HG02798 (cell line): ENCODE data around the gene C9orf72.
"Not testable (repeated sequence)": the region's sequence is repeated elsewhere in the genome, so short reads cannot be mapped to it uniquely, and the experiment has no call there.

ENCODE experiments used
- ATAC-seq: cut with Tn5 transposase; IDR thresholded peaks from one replicate; pipeline ENCODE4 v1.9.1; 2021; ENCODE audit warnings: mild to moderate bottlenecking; ENCODE audit not compliant: unreplicated experiment, poor library complexity

The C9orf72 gene

DNA sequence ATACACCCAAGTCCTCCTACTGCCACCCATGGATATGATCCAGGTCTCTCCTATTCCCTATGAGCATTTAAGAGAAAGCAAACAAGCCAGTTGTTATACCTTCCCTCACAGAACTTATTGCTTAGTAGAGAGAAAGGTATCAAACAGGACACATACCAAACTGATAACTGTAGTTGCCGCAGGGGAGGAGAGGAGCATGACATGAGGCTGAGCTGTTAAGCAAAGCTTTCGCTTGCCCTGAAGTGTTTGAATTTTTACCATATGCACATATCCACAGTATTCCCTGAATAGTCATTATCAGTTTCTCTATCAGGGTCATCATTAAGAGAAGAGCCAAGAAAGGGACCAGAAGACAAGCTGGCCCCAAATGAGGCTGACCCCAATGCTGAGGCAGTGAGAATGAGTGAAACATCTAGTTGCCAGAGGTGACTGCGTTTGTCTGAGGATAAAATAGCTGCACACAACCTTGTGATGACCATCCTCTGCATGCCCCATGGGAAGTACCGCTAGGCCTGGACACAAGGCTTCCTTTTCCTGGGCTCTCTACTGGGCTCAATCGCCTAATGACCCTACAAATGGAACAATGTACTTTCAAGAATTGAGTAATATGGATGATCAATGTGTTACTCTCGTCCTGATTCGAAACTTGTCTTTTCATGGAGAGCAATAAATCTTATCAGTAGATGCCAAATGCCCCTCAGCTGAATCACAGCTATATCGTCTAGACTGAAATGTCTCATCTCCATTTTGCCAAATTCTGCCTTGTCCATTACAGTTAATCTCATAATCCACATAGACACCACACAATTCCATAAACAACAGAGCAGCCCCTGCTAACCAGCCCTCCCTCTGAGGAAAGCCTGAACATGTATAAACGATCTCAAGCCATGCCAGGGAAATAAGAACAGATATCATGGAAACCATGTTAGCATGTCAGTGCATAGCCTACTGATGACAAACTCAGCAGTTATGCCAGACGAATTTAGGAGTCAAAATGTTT is 53.5 kb downstream of the C9orf72 start:
- no peak for ATAC-seq

DNA sequence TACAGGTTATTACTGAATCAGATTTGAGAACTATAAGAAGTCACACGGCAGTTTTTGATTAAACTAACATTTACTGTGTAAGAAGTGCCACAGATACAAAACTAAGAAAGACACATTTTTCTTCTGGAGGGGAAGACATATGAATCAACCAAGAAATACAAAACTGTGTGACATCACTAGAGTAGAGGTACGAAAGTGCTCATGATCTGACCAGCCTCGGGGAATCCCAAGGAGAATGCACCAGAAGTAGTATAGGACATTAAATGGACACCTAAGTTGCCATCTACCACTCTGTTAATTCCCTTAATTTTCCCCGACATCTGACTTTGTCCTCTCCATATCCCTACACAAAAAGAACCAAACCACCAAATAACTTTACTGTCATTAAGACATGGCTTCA is 54.5 kb downstream of the C9orf72 start:
- ATAC-seq = no peak

GRCh38 chr9:27518006-27518405 is 55.3 kb downstream of the C9orf72 start:
- no peak for ATAC-seq

DNA sequence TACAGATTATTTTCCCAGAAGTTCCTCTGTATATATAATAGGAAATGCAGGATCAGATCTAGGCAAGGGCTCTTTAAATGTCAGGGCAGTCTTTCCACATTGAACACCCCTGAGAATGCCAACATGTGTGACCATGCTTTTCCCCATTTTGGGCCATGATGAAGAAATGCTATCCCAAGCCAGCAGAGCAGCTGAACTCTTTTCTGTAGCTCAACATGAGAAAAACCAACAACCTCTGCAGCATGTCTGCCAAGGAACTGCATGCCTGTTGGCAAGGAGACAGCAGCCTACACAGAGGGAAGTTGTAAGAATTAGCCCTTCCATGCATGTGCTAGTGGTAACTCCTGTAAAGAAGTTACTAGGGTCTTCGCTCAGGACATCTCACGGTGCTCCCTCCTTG is 58.7 kb downstream of the C9orf72 start:
- no peak for ATAC-seq

GRCh38 chr9:27511771-27512170 is 61.5 kb downstream of the C9orf72 start:
- ATAC-seq = no peak

GRCh38 chr9:27510780-27511179 is 62.5 kb downstream of the C9orf72 start:
- ATAC-seq = no peak

DNA sequence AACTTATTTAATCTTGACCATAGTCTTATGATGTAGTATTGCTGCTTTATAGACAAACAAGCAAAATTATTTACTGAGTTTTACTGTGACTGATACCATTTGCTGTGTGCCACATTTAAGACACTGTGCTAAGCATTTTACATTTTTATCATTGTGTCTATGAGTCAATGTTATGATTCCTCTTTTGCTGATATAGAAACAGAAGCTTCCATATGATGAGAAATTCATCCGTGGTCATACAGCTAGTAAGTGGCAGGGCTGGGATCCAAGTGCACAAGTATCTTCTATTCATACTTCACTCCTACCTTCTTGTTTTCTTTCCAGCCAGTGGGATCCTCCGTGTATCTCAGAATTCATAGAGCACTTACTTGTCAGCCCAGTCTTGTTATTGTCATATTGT is 66.3 kb downstream of the C9orf72 start:
- ATAC-seq = no peak

GRCh38 chr9:27505744-27506161 is 67.5 kb downstream of the C9orf72 start:
- ATAC-seq = no peak

- peak; percentile 43 for ATAC-seq
Observed at GRCh38 chr9:27504259-27504658, 69.0 kb downstream of the C9orf72 start.

- ATAC-seq = no peak
Observed at GRCh38 chr9:27503623-27504022, 69.7 kb downstream of the C9orf72 start.

DNA sequence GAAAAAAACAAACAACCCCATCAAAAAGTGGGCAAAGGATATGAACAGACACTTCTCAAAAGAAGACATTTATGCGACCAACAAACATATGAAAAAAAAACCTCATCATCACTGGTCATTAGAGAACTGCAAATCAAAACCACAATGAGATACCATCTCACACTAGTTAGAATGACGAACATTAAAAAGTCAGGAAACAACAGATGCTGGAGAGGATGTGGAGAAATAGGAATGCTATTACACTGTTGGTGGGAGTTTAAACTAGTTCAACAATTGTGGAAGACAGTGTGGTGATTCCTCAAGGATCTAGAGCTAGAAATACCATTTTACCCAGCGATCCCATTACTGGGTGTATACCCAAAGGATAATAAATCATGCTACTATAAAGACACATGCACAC is 72.4 kb downstream of the C9orf72 start:
- ATAC-seq = not testable (repeated sequence)

GRCh38 chr9:27499451-27499850 is 73.8 kb downstream of the C9orf72 start:
- no peak for ATAC-seq

DNA sequence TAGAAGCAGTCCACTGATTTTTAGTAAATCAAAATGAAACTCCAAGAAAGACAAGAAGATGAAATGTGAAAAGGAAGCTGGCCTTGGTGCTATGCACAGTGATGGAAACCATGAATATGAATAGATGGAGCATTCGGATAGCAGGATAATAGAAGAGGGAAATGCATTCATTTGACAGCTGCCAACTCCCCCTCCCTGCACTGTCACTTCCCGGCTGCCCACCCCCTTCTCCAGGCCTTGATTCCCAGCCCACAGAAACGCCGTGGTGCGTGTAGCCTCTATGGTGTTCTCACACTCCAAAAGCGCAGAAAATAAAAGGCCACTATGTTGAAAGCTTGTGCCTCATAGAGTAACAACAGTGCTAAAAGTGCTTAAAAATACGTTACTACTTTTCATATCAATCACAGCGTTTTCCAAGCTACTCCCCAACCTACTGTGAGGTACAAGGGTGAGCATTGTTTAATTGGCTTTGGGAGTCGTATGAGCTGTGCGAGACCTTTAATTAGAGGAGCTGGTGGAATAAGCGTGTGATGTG is 75.3 kb downstream of the C9orf72 start:
- no peak for ATAC-seq
